ENCODE data around the gene STAB1.

Gene STAB1

DNA sequence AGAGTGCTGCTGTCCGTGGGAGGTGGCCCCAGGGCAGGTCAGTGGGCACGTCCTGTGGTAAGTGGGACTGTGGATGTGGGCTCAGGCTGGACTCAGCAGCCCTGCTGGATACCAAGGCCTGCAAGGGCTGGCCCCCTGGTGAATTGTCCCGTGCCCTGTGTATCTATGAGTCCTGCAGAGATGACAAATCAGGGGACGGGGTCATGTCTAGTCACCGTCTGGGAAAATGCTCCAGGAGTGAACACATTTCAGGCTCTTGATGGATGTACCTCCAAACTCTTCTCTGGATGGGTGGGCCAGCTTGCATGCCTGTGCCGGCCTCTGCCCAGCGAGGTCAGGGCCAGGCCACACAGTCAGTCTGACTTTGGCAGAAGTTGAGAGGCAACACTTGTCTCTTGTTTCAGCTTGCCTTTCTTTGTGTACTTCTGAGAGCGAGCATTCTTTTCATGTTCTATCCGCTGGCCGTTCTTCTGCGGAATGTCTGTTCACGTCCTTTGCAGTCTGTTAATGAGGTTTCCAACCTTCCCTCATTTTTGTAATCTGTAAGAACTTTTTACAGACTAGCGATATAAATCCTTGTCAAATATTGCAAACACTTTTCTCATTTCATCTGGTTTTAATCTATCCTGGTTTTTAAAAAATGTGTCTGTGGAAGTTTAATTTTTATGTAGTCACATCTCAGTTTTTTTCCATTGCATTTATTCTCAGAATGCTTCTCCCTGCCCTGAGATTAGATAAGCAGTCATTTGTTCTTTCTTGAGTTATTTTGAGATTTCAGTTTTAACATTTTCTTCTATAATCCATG lies 11.4 kb upstream of the STAB1 start:
- no peak for DNase-seq (ENCODE audit: low read depth)

DNA sequence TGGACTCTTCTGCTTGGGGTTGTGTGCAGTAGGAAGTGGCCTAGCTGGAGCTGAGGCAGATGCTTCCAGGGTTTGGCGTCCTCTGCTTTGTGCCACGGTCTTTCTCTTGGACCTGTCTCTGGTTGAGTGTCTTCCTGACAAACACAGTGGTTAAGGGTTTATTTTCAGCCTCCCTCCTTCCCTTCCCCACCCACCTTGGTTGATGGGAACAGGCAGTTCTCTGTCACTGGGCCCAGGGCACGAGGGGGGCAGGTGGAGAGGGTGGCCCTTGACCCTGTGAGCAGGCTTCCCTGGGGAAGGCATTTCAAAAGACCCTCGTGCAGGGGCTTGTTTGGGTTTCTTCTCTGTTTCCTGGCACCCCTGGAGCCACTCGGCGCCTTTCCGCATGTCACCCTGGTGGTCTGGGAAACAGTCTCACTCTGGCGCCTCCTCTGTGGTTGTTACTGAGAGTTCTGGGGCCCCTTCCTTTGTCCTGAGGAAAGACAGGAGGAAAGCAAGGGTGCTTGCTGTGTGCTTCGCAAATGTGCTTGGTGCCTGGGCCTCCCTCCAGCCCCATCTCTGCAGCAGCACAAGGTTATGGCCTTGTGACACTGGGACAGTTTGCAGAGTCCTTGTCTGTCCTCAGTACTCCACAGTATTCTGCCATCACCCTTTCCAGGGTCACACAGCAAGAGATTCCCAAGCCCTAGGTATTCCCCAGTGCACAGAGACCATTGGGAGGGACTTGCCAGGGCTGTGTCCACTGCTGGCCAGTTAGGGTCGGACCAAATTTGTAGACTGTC lies 10.3 kb upstream of the STAB1 start:
- no peak for DNase-seq (ENCODE audit: low read depth)

DNA sequence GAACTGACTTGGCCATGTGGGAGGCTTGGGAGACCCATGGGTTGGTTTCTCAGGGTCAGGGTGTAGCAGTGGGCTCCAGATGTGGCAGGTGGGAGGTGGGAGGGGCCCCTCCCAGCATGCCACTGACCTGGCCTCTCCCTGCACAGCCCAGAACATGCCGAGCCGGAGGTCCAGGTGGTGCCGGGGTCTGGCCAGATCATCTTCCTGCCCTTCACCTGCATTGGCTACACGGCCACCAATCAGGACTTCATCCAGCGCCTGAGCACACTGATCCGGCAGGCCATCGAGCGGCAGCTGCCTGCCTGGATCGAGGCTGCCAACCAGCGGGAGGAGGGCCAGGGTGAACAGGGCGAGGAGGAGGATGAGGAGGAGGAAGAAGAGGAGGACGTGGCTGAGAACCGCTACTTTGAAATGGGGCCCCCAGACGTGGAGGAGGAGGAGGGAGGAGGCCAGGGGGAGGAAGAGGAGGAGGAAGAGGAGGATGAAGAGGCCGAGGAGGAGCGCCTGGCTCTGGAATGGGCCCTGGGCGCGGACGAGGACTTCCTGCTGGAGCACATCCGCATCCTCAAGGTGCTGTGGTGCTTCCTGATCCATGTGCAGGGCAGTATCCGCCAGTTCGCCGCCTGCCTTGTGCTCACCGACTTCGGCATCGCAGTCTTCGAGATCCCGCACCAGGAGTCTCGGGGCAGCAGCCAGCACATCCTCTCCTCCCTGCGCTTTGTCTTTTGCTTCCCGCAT lies 7.9 kb upstream of the STAB1 start:
- no peak for DNase-seq (ENCODE audit: low read depth)

DNA sequence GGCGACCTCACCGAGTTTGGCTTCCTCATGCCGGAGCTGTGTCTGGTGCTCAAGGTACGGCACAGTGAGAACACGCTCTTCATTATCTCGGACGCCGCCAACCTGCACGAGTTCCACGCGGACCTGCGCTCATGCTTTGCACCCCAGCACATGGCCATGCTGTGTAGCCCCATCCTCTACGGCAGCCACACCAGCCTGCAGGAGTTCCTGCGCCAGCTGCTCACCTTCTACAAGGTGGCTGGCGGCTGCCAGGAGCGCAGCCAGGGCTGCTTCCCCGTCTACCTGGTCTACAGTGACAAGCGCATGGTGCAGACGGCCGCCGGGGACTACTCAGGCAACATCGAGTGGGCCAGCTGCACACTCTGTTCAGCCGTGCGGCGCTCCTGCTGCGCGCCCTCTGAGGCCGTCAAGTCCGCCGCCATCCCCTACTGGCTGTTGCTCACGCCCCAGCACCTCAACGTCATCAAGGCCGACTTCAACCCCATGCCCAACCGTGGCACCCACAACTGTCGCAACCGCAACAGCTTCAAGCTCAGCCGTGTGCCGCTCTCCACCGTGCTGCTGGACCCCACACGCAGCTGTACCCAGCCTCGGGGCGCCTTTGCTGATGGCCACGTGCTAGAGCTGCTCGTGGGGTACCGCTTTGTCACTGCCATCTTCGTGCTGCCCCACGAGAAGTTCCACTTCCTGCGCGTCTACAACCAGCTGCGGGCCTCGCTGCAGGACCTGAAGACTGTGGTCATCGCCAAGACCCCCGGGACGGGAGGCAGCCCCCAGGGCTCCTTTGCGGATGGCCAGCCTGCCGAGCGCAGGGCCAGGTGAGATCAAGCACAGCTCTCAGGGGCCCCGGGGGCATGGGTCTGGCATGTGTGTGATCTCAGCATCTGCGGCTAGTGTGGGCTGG lies 7.1 kb upstream of the STAB1 start:
- DNase-seq (ENCODE audit: low read depth): no peak

DNA sequence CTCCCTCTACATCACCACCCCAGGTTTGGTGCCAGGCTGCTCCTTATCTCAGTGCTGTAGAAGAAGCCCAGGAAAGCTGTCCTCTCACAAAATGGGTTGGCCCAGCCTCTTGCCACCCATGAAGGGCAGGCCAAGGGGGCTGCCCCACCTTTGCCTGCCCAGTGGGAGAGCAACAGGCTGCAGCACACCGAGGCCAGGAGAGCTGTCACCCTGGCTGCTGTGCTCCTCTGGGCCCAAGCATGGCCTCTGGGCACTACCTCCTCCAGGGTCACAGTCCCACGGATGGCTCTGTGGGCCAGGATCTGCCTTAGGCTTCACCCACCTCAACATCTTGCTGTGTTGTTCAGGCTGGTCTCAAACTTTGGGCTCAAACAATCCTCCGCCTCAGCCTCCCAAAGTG lies 6.4 kb upstream of the STAB1 start:
- no peak for DNase-seq (ENCODE audit: low read depth)

DNA sequence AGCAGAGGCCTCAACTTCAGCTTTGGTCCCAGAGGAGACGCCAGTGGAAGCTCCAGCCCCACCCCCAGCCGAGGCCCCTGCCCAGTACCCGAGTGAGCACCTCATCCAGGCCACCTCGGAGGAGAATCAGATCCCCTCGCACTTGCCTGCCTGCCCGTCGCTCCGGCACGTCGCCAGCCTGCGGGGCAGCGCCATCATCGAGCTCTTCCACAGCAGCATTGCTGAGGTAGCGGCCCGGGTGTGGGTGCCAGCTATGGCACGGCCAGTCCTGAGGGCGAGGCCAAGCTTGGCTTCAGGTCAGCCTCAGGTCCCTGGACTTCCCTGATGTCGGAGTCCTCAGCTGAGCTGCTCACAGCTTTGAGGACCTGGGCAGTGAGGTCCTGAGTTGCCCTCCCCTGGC lies 5.7 kb upstream of the STAB1 start:
- DNase-seq (ENCODE audit: low read depth): no peak

DNA sequence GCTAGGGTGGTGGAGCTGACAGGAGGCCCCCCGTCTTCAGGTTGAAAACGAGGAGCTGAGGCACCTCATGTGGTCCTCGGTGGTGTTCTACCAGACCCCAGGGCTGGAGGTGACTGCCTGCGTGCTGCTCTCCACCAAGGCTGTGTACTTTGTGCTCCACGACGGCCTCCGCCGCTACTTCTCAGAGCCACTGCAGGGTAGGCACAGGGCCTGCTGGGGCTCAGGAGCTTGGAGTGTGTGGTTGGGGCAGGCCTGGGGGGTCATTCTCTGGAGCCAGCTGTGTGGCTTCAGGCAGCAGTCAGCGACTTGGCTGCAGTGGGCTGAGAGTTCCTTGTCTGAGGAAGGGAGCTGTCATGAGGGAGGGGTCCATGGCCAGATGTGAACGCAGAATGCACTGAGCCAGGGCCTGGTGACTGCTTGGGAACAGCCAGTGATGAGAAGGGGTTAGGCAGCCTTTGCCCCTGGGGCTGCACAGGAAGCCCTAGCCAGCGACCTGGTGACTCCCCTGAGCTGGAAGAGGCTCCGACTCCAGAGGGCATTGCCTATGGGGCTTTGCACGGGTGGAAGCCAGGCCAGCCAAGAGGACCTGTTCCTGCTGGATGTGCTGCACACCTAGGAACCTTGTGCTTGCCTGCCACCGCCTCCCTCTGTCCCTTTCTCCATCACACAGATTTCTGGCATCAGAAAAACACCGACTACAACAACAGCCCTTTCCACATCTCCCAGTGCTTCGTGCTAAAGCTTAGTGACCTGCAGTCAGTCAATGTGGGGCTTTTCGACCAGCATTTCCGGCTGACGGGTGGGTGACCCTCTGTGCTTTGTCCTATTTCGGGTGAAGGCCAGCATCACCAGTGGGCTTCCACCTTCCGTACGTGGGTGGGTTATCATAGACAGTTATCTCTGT lies 4.9 kb upstream of the STAB1 start:
- DNase-seq (ENCODE audit: low read depth): no peak

DNA sequence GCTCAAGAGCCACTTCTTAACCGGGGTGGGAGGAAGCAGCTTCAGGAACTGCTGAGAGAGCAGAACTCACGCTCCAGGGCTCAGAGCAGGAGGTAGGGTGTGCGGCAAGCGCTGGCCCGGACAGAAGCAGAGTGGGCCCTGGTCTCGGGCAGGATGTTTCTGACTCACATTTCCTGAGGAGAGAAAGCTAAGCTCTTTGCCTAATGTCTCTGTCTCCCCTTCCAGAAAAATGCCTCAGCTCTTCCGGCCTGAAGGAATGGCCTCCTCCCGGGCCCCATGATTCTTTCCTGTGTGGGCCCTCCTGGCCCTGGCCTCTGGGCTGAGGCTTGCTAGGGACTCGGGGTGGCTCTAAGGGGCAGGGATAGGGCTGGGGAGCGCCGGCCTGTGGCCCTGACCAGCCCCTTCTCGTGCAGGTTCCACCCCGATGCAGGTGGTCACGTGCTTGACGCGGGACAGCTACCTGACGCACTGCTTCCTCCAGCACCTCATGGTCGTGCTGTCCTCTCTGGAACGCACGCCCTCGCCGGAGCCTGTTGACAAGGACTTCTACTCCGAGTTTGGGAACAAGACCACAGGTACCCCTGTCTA lies 4.1 kb upstream of the STAB1 start:
- no peak for DNase-seq (ENCODE audit: low read depth)

DNA sequence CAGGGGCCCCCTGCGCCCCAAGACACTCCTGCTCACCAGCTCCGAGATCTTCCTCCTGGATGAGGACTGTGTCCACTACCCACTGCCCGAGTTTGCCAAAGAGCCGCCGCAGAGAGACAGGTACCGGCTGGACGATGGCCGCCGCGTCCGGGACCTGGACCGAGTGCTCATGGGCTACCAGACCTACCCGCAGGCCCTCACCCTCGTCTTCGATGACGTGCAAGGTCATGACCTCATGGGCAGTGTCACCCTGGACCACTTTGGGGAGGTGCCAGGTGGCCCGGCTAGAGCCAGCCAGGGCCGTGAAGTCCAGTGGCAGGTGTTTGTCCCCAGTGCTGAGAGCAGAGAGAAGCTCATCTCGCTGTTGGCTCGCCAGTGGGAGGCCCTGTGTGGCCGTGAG lies 3.1 kb upstream of the STAB1 start:
- DNase-seq (ENCODE audit: low read depth): no peak

DNA sequence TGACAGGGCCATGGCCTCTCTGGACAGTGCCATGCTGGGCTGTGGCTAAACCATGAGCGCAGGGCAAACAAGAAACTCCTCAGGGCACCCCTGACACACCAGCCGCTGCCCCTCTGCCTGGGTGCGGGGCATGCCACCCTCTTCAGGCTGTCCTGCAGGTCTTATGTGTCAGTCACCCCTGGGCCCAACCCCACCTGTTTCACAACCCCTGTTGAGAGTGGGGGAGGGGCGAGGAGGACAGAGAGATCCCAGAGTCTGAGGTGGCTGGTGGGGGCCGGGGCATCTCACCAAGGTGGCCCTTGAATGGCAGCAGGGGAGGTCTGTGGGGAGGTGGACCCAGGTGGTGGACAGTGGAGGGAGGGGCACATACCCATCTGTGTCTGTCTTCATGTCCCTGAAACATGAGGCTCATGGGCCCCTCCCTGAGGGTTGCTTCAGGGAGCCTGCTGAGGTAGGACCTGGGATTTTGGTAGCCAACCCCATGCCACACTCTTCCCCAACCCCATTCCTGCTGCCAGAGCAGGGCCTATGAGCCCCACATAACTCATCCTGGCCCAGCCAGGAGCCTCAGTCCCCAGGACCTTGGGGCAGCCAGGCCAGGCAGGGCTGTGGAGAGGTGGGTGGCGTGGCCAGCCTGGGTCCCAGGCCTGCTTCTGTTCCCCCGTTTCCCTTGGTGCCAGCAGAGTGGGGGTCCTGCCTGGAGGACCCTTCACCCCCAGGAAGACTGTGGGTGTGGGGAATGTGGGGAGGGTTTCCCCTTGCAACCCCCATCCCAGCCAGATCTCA lies 1.7 kb upstream of the STAB1 start:
- no peak for DNase-seq (ENCODE audit: low read depth)

DNA sequence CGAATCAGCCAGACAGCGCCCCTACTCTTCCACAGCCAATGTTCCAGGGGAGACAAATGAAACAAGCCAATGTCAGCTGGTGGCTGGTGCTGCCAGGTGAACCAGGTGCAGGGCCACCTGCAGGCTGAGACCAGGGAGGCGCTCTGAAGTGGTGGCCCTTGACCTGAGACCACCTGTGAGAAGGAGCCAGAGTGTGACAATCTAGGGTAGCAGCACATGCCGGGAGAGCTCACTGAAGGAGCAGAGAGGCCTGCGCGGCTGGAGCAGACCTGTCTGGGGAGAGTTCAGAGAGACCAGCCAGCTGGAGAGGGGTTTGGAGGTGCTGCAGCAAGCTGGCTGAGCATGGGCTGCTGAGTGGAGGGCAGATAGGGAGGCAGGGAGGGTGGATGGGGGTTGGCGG lies 693 bp upstream of the STAB1 start:
- no peak for DNase-seq (ENCODE audit: low read depth)

DNA sequence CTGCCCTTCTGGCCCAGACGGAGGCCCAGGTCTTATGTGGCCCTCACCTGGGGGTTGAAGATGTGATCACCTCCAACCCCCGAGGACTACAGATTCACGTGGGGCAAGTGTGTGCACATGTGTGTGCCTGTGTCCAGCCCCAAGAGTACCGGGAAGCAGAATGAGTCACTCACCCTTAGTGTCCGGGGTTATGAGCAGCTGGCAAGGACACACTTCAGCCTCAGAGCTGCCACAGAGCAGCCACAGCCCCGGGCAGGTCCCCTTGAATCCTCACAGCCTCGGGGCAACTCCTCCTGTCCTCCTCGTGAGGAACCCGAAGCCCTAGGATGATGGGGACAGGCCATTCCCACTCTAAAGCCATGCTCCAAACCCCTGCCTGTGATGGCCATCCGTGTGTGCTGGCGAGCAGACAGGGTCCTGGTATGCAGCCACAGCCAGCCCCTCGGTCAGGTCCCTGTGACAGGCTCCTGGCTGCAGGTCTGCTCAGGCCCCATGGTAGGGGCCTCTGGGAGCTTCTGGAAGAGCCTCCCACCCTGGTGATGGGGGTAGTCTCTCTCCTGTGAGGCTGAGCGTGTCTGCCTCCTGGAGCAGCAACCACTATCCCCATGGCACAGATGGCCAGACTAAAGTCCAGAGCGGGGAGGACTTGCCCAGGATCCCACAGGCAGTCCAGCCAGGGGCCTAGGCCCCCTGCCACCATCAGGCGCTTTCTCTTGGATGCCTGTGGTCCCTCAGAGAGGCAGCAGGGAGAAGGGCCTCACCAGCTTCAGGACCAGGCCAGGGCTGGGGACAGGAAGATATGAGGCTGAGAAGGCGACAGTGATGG lies 852 bp downstream of the STAB1 start:
- no peak for DNase-seq (ENCODE audit: low read depth)

DNA sequence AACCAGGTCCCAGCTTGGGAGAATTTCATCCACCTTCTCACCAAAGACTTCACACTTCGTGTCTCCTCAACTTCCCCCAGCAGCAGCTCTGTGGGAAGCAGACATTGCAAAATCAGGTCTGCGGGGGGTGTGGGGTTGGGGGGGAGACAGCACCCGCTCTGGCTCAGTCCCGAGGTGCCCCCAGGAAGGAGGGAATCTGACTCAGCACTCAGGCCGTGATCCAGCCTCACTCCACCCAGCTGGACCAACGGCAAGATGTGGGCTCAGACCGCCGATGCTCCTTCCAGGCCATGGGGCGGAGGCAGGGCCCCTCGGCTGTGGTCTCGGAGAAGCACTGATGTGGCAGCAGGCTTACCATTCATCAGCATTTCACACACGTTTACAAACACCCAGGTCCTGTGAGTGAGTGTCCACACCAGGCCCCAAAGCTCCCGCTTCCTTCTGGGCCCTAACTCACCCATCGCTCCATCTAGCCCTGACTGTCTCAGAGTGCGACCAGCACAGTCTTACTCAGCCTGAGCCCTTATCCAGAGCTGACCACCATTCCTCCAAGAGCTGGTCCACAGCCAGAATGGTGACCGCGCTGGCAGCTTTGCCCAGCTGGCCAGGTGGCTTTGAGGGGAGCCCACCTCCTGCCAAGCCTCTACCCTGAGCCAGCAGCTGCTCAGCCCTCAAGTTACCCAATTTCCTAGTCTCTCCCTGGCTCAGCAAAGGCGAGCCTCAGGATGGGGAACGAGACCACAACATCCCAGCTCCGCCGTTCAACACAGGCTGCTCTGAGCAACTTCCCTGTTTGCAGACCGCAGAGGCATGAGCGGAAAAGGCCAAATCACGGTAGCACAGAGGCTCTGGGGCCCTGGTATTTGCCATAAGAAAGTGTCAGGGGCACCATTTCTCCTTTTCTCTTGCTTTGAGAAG lies 3.3 kb downstream of the STAB1 start:
- no peak for DNase-seq (ENCODE audit: low read depth)

DNA sequence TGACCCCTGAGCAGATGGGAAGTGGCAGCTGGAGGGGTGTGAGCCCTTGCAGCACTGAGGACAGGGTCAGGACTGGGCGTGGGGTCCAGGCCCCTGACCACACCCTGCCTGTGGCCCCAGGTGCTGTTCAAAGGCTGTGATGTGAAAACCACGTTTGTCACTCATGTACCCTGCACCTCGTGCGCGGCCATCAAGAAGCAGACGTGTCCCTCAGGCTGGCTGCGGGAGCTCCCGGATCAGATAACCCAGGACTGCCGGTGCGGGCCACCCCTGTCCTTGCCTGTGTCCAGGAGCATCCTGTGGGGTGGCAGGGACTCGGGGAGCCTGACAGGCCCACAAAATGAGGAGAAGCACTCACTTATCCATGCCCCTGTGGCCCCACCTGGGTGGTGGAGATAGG lies 5.9 kb downstream of the STAB1 start:
- DNase-seq (ENCODE audit: low read depth): no peak

DNA sequence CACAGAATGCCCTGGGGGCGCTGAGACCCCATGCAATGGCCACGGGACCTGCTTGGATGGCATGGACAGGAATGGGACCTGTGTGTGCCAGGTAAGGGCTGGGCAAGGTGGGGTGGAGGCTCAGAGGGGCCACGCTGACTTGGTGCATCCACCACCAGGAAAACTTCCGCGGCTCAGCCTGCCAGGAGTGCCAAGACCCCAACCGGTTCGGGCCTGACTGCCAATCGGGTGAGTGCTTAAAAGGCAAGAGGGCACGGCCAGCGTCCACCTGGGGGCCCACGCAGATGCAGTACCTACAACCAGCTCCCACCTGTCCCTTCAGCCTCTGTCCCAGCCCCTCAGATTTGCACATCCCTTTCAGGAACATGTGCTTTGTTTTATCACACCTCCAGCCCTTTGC lies 6.9 kb downstream of the STAB1 start:
- DNase-seq (ENCODE audit: low read depth): no peak

DNA sequence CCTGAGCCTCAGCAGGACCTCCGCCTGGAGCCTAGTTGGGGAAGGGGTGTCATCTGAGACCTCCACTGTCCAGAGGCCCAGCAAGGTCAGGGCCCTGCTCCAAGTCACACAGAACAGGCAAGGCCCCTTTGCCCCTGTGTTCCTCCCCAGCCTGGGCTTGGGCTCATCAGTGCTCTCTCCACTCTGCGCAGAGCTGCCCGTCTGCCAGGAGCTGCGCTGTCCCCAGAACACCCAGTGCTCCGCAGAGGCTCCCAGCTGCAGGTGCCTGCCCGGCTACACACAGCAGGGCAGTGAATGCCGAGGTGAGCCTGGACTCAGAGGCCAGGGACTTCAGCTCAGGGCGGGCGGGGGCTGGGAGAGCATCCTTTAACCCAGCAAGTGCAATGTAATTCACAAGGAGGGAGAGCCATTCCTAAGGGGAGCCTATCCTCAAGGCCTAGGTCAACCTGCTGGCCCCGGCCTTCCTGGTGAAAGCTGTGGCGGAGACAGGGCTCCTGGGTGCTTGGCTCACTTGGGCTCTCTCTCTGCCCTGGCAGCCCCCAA lies 7.7 kb downstream of the STAB1 start:
- DNase-seq (ENCODE audit: low read depth): no peak

DNA sequence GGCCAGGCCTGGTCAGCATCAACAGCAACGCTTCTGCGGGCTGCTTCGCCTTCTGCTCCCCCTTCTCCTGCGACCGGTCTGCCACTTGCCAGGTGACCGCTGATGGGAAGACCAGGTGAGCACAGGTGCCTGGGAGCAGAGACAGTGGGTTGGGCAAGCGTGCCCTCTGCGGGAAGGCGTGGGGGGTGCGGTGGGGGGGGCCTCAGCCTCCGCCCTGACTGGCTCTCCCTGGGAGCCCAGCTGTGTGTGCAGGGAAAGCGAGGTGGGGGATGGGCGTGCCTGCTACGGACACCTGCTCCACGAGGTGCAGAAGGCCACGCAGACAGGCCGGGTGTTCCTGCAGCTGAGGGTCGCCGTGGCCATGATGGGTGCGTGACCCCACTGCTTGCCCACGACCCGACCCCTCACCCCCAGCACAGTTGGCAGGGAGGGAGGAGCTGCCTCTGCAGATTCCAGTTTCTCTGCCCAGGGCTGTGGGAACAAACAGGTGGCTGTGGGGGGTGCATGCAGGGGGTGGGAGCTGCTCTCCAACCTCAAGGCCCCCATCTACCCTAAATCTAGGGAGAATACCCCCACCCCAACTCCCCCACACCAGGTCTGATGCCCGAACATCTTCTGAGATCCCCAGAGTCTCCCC lies 8.8 kb downstream of the STAB1 start:
- DNase-seq (ENCODE audit: low read depth): no peak

Data from T-helper 22 cell (primary cell).